ENCODE results near the gene FBXL2.
"Not testable (repeated sequence)": the region's sequence is repeated elsewhere in the genome, so short reads cannot be mapped to it uniquely, and the experiment has no call there.

The FBXL2 gene

DNA sequence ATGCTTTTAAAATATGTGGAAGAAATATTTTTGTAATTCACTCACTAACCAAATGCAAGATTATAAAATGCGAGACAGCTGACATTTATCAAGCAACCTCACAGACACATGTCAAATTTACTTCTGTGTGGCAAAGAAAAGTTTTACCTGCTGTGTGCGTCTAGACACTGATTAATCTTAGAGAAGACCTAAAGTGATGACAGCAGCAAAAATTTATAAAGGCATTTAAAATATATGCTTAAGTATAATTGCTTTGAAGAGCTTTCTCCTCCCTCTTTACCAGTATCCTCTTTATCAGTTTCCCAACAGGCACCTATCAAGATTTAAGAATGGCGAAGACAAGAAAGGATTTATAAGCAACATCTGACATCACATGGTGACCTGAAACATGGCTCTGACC lies 125.7 kb downstream of the FBXL2 start:
- Histone ChIP-seq H3K9me3 (ENCODE audit: low read length) (no peaks in the 10 kb centered on the region), H3K27me3 (ENCODE audit: insufficient read depth, low read length) (no peaks in the 10 kb centered on the region), H3K79me2 (ENCODE audit: insufficient read depth, low read length) (no peaks in the 10 kb centered on the region), H3K9ac (ENCODE audit: low read length) (no peak overlapping the region), H3K9me2 (ENCODE audit: low read depth, low read length) (no peaks in the 10 kb centered on the region), H3K27ac (ENCODE audit: low read depth, low read length, poor library complexity, severe bottlenecking) (no peak overlapping the region), H3F3A (ENCODE audit: insufficient read depth, low read length) (no peaks in the 10 kb centered on the region), H3K36me3 (ENCODE audit: insufficient read depth, low read length) (peaks cover 90% of the 10 kb centered on the region), H3K4me2 (ENCODE audit: low read length) (no peak overlapping the region), H2AFZ (ENCODE audit: low read length) (no peak overlapping the region), H3K4me1 (ENCODE audit: insufficient read depth, low read length, severe bottlenecking) (no peaks in the 10 kb centered on the region), H3K4me3 (ENCODE audit: low read depth, low read length, poor library complexity, severe bottlenecking) (no peak overlapping the region), H4K20me1 (ENCODE audit: insufficient read depth, low read length) (no peaks in the 10 kb centered on the region)
- no peak for TF ChIP-seq EZH2 (IDR thresholded peaks at IDR 0.05; ENCODE audit: borderline replicate concordance, low read length)
- TF ChIP-seq, protein P1, sequence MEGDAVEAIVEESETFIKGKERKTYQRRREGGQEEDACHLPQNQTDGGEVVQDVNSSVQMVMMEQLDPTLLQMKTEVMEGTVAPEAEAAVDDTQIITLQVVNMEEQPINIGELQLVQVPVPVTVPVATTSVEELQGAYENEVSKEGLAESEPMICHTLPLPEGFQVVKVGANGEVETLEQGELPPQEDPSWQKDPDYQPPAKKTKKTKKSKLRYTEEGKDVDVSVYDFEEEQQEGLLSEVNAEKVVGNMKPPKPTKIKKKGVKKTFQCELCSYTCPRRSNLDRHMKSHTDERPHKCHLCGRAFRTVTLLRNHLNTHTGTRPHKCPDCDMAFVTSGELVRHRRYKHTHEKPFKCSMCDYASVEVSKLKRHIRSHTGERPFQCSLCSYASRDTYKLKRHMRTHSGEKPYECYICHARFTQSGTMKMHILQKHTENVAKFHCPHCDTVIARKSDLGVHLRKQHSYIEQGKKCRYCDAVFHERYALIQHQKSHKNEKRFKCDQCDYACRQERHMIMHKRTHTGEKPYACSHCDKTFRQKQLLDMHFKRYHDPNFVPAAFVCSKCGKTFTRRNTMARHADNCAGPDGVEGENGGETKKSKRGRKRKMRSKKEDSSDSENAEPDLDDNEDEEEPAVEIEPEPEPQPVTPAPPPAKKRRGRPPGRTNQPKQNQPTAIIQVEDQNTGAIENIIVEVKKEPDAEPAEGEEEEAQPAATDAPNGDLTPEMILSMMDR (IDR thresholded peaks at IDR 0.05; ENCODE audit: low read length), result no peak

DNA sequence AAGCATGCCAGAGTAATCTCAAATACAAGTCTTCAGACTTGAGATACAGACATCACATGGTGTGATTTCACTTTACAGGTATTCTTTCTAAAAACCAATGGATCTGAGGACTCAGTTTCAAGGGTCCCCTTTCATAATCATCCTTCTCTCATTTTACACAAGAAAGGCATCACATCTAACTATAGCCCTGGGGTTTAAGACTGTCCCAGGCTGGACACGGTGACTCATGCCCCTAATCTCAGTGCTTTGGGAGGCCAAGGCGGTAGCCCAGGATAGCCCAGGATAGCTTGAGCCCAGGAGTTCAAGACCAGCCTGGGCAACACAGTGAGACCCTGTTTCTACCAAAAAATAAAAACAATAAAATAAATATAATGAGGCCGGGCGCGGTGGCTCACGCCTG lies 126.5 kb downstream of the FBXL2 start:
- Histone ChIP-seq H3F3A (ENCODE audit: insufficient read depth, low read length) (no peaks in the 10 kb centered on the region), H3K27me3 (ENCODE audit: insufficient read depth, low read length) (no peaks in the 10 kb centered on the region), H3K4me1 (ENCODE audit: insufficient read depth, low read length, severe bottlenecking) (no peaks in the 10 kb centered on the region), H3K79me2 (ENCODE audit: insufficient read depth, low read length) (no peaks in the 10 kb centered on the region), H4K20me1 (ENCODE audit: insufficient read depth, low read length) (no peaks in the 10 kb centered on the region), H3K9ac (ENCODE audit: low read length) (no peak overlapping the region), H2AFZ (ENCODE audit: low read length) (no peak overlapping the region), H3K9me3 (ENCODE audit: low read length) (no peaks in the 10 kb centered on the region), H3K27ac (ENCODE audit: low read depth, low read length, poor library complexity, severe bottlenecking) (no peak overlapping the region), H3K4me3 (ENCODE audit: low read depth, low read length, poor library complexity, severe bottlenecking) (no peak overlapping the region), H3K4me2 (ENCODE audit: low read length) (no peak overlapping the region), H3K9me2 (ENCODE audit: low read depth, low read length) (no peaks in the 10 kb centered on the region), H3K36me3 (ENCODE audit: insufficient read depth, low read length) (peaks cover 90% of the 10 kb centered on the region)
- no peak for TF ChIP-seq EZH2 (IDR thresholded peaks at IDR 0.05; ENCODE audit: borderline replicate concordance, low read length)
- TF ChIP-seq, protein P1 (IDR thresholded peaks at IDR 0.05; ENCODE audit: low read length), result no peak

DNA sequence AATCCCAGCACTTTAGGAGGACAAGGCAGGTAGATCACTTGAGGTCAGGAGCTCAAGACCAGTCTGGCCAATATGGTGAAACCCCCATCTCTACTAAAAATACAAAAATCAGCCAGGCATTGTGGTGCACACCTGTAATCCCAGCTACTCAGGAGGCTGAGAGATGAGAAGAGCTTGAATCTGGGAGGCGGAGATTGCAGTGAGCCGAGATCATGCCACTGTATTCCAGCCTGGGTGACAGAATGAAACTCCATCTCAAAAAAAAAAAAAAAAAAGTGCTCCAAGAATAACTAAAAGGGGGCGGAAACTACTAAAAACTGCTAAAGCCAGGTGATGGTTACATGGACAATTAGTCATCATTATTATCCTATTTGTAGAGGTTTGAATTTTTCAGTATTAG lies 133.6 kb downstream of the FBXL2 start:
- H3K4me3 ChIP-seq (ENCODE audit: low read depth, low read length, poor library complexity, severe bottlenecking); H3K27ac ChIP-seq (ENCODE audit: low read depth, low read length, poor library complexity, severe bottlenecking); H4K20me1 ChIP-seq (ENCODE audit: insufficient read depth, low read length); H3K9me3 ChIP-seq (ENCODE audit: low read length); H3K27me3 ChIP-seq (ENCODE audit: insufficient read depth, low read length); H3K9ac ChIP-seq (ENCODE audit: low read length); H3K79me2 ChIP-seq (ENCODE audit: insufficient read depth, low read length); H3K4me2 ChIP-seq (ENCODE audit: low read length); H3K9me2 ChIP-seq (ENCODE audit: low read depth, low read length); H3F3A ChIP-seq (ENCODE audit: insufficient read depth, low read length); H3K4me1 ChIP-seq (ENCODE audit: insufficient read depth, low read length, severe bottlenecking); H2AFZ ChIP-seq (ENCODE audit: low read length): not testable (repeated sequence)
- H3K36me3 ChIP-seq (ENCODE audit: insufficient read depth, low read length), result peaks cover 97% of the 10 kb centered on the region

DNA sequence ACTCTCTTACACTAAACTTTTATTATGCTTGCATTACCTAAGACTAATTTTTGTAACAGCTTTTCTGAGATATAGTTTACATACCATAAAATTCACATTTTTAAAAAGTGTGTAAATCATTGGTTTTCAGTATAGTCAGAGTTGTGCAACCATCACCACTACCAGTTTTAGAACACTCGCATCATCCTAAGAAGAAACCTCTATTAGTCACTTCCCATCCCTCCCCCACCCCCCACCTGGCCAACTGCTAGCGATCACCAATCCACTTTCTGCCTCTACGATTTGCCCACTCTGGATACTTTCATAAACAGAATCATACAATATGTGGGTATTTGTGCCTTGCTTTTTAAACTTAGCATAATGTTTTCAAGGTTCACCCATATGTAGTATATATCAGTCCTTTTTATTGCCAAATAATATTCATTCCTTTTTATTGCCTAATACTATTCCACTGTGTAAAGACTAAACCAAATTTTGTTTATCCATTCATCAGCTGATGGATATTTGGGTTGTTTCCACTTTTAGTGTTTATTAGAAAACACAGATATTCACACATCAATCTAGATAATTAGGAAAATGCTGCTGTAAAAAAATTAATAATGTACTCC lies 139.9 kb downstream of the FBXL2 start:
- H3K79me2 ChIP-seq (ENCODE audit: insufficient read depth, low read length), result 0 out of 2 replicates have a peak, but pooled peaks cover 4% of the 10 kb centered on the region

More for the DNA sequence above, 139.9 kb downstream of the FBXL2 start:
- no peak overlapping the region for H3K4me3 ChIP-seq (ENCODE audit: low read depth, low read length, poor library complexity, severe bottlenecking)
- H3K36me3 ChIP-seq (ENCODE audit: insufficient read depth, low read length), result peaks cover 89% of the 10 kb centered on the region
- H3K4me1 ChIP-seq (ENCODE audit: insufficient read depth, low read length, severe bottlenecking), result no peaks in the 10 kb centered on the region
- H3K27ac ChIP-seq (ENCODE audit: low read depth, low read length, poor library complexity, severe bottlenecking), result no peak overlapping the region
- H3K9me2 ChIP-seq (ENCODE audit: low read depth, low read length), result no peaks in the 10 kb centered on the region
- no peaks in the 10 kb centered on the region for H4K20me1 ChIP-seq (ENCODE audit: insufficient read depth, low read length)
- no peak for TF ChIP-seq EZH2 (IDR thresholded peaks at IDR 0.05; ENCODE audit: borderline replicate concordance, low read length)
- TF ChIP-seq, protein P1 (IDR thresholded peaks at IDR 0.05; ENCODE audit: low read length), result no peak
- H3K4me2 ChIP-seq (ENCODE audit: low read length), result no peak overlapping the region
- H2AFZ ChIP-seq (ENCODE audit: low read length), result no peak overlapping the region
- H3K9me3 ChIP-seq (ENCODE audit: low read length), result no peaks in the 10 kb centered on the region
- H3K27me3 ChIP-seq (ENCODE audit: insufficient read depth, low read length), result no peaks in the 10 kb centered on the region
- H3F3A ChIP-seq (ENCODE audit: insufficient read depth, low read length), result 0 out of 2 replicates have a peak, but pooled peaks cover 3% of the 10 kb centered on the region
- H3K9ac ChIP-seq (ENCODE audit: low read length), result no peak overlapping the region
